Esophagus (tissue), 2 donors: ENCODE measurements around the gene PIGM. TPM values are rescaled to one million over a fixed set of nuclear protein-coding genes. Genes with fewer than 3 reads are reported as not detected.

Source experiments
- H3K27ac ChIP-seq, 2 donors: one replicate each; pipeline ENCODE4 v1.5.1; 2013; ENCODE audit warnings: low read depth in 2 of 2, mild to moderate bottlenecking in 2 of 2, inconsistent platforms in 1 of 2, low read length in 1 of 2, moderate library complexity in 1 of 2
- H3K27me3 ChIP-seq, 2 donors: one replicate each; pipeline ENCODE4 v1.6.1; 2013; ENCODE audit warnings: low read length in 2 of 2, control low read depth in 1 of 2, mild to moderate bottlenecking in 1 of 2; ENCODE audit not compliant: insufficient read depth in 2 of 2, control insufficient read depth in 1 of 2
- H3K36me3 ChIP-seq, 2 donors: one replicate each; pipeline ENCODE4 v1.6.1; 2013; ENCODE audit warnings: low read length in 1 of 2; ENCODE audit not compliant: control insufficient read depth in 2 of 2, insufficient read depth in 2 of 2
- H3K4me1 ChIP-seq, 2 donors: one replicate each; pipeline ENCODE4 v1.6.1; 2013; ENCODE audit warnings: low read length in 1 of 2; ENCODE audit not compliant: control insufficient read depth in 2 of 2, insufficient read depth in 2 of 2
- H3K4me3 ChIP-seq, 2 donors: one replicate each; pipeline ENCODE4 v1.5.1; 2013; ENCODE audit warnings: low read length in 2 of 2, mild to moderate bottlenecking in 2 of 2, low read depth in 1 of 2, moderate library complexity in 1 of 2
- H3K9me3 ChIP-seq, 2 donors: one replicate each; pipeline ENCODE4 v1.6.1; 2013; ENCODE audit warnings: mild to moderate bottlenecking in 2 of 2, low read depth in 1 of 2, low read length in 1 of 2, moderate library complexity in 1 of 2; ENCODE audit not compliant: control insufficient read depth in 2 of 2, insufficient read depth in 1 of 2
- WGBS, 2 donors: extraction: QIAGEN DNeasy Blood & Tissue Kit; methylation state at CpG; one replicate each; pipeline ENCODE4 v1.1.7; 2013; 5-methylcytosine and 5-hydroxymethylcytosine counted together
- polyA plus RNA-seq, 2 donors: library from polyadenylated mRNA; stranded (reverse); fragments of 200-250 nt; gene quantifications; one replicate each; pipeline ENCODE4 v1.2.3, GENCODE V29; 2013
- donor health status: healthy with polysubstance abuse.
- donor health status: Bipolar disorder and iron deficiency.

Gene PIGM
- polyA plus RNA-seq: 1 to 10 TPM; 2.1 TPM

DNA sequence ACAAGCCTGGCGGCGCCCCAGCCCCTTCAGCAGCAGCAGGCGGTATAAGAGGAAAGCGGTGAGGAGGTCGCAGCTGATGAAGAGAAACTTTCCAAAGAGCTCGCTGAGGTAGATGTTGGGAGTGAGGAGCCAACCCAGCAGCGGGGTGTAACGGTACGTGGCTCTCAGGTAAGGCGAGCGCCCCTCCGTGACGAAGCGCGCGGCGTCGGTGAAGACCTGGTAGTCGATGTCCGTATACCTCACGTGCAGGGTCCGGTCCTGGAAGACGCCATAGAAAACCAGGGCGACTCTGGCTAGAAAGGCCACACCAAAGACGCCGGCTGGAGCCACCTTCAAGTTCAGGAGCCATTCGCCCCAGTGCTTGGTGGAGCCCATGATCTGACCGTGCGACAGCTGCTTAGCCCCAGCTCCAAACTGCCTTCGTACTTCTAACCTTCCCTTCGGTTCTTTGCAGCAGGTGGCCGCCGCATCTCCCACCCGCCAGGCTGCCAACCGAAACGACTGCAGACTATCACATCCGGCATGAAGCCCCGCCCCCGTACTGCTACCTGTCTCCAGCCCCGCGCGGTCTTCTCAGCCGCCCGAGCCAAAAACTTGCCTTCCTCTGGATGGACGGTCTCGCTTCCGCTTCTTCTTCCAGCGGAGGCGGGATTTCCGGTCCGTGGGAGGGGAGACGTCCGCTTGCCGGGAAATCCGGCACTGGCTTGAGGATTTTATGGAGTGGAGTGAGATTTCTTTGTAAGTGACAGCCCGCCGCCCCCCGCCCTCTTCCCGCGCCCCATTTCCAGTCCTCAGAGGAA lies at the start of gene PIGM:
TSS of gene PIGM (minus strand) at position 626 of the 800 bp plus-strand sequence. CDS start at position 375, 251 bp downstream.
- Histone ChIP-seq H3K4me3 (peak within 1 kb of the TSS; percentile 74 to 78), H3K9me3 (no peaks in the 10 kb centered on the region), H3K27ac (peak within 1 kb of the TSS; percentile 76 to 81), H3K27me3 (no peaks in the 10 kb centered on the region), H3K4me1 (peaks cover 0 to 4% of the 10 kb centered on the region in 2 donors), H3K36me3 (no peaks in the 10 kb centered on the region)
- 0 to 1% methylated on average over 60 of the region's 60 CpGs for WGBS, 2 donors

DNA sequence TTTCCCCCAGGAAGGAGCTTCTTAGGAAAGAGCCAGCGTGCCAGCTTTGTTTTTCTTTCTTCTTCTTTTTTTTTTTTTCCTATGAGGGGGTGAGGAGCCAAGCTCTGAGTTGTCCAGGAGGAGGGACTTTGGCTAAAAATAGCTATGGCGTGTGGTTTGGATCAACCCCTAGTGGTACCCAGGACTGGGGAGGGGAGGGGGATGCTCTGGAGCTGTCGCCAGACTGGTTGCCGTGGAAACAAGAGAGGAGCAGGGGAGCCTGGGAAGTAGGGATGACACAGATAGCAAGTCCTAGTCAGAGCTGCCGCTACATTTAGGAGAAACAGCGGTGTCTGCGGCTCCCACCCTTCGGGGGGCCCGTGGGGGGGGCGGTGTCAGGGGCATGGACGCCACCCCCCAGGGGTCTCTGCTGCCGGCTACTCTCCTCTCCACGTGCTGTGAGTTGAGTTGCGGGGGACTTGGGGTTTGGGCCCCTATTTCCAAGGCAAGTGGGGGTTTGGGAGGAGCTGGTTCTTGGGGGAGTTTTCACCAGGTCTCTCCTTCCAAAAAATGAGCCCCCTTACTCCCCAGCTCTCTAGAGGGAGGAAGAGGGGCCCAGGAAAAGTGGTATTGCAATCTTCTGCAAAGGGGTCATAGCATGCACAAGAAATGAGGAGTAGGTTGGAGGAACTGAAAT lies 49.6 kb upstream of the PIGM start, which contains the start of gene KCNJ9:
TSS of gene KCNJ9 (plus strand) at position 278 of the 676 bp plus-strand sequence. CDS start 2,493 bp downstream, outside the sequence.
- Histone ChIP-seq H3K27me3 (peaks cover 0 to 2% of the 10 kb centered on the region in 2 donors), H3K9me3 (no peaks in the 10 kb centered on the region), H3K36me3 (no peaks in the 10 kb centered on the region), H3K4me3 (no peak within 1 kb of the TSS), H3K4me1 (peaks cover 0 to 6% of the 10 kb centered on the region in 2 donors), H3K27ac (no peak within 1 kb of the TSS)
- WGBS, 2 donors: 21 to 22% methylated on average over 14 of the region's 14 CpGs

DNA sequence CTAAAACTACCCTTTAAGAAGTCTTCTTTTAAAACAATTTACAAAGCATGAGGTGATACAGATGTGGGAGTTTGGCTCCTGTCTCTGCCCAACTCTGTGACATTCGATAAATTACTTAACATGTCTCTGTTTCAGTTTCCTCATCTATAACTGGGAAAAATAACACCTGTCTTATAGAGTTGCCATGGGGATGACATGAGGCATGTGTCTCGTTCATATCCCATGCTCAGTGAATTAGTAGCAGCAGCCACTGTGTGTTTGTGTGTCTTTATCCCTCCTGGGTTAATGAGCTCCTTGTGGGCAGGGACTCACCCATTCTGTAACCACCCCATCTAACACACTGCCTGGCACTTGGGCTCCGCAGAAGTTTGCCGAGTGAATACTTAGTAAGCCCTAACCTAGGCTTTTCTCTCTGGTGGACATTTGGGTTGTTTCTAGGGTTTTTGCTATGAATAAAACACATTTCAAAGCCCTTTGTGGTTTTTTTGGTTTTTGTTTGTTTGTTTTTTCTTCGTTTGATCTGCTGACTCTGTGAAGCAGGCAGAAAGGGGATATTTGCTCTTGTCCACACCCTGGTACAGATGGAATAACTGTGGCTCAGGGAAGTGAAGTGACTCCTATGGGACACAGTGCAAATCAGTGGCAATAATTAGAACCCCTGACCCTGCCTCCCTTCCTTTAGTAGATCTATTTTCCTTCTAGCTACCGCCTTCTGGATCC lies 48.8 kb upstream of the PIGM start:
- Histone ChIP-seq H3K9me3 (no peaks in the 10 kb centered on the region), H3K4me3 (no peak overlapping the region), H3K36me3 (no peaks in the 10 kb centered on the region), H3K27ac (no peak overlapping the region), H3K27me3 (peaks cover 0 to 2% of the 10 kb centered on the region in 2 donors), H3K4me1 (peaks cover 0 to 6% of the 10 kb centered on the region in 2 donors)
- WGBS, 2 donors: 49 to 50% methylated on average over 6 of the region's 6 CpGs

- H3K27ac ChIP-seq: no peak overlapping the region
- H3K4me1 ChIP-seq: peaks cover 0 to 4% of the 10 kb centered on the region in 2 donors
- H3K27me3 ChIP-seq: peaks cover 0 to 2% of the 10 kb centered on the region in 2 donors
- 67 to 72% methylated on average over 4 of the region's 4 CpGs for WGBS, 2 donors
- no peaks in the 10 kb centered on the region for H3K36me3 ChIP-seq
- H3K9me3 ChIP-seq: no peaks in the 10 kb centered on the region
- no peak overlapping the region for H3K4me3 ChIP-seq
These were observed 47.7 kb upstream of the PIGM start for GRCh38 chr1:160079448-160079847.

- Histone ChIP-seq H3K36me3 (no peaks in the 10 kb centered on the region), H3K4me3 (no peak overlapping the region), H3K27me3 (peaks cover 0 to 2% of the 10 kb centered on the region in 2 donors), H3K9me3 (no peaks in the 10 kb centered on the region), H3K27ac (no peak overlapping the region), H3K4me1 (no peaks in the 10 kb centered on the region)
- 19 to 24% methylated on average over 8 of the region's 8 CpGs for WGBS, 2 donors
These were observed 46.9 kb upstream of the PIGM start for GRCh38 chr1:160078512-160079195.

GRCh38 chr1:160077486-160077885 lies 45.7 kb upstream of the PIGM start:
- Histone ChIP-seq H3K27ac (no peak overlapping the region), H3K4me1 (no peaks in the 10 kb centered on the region), H3K36me3 (no peaks in the 10 kb centered on the region), H3K27me3 (no peaks in the 10 kb centered on the region), H3K4me3 (no peak overlapping the region), H3K9me3 (no peaks in the 10 kb centered on the region)

DNA sequence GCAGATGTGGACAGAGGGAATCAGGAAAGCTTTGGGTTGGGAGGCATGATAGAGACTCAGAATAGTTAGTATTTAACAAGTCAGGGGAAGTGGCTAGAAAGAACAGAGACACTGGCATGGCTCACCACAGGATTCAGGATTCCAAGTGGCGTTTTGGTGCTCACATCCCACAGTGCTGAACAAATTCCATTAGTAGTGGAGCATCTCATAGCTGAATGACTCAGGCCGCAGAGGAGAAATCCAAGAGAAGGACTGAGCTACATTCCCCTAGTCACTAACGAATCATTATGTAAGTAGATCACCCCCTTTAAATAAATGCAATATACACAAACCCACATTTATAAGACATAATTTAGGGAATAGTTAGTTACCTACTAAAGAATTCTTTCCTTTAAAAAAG lies 44.5 kb upstream of the PIGM start:
- Histone ChIP-seq H3K27ac (no peak overlapping the region), H3K27me3 (no peaks in the 10 kb centered on the region), H3K4me1 (no peaks in the 10 kb centered on the region), H3K9me3 (no peaks in the 10 kb centered on the region), H3K4me3 (no peak overlapping the region), H3K36me3 (no peaks in the 10 kb centered on the region)
- WGBS, 2 donors: 81 to 85% methylated on average over 3 of the region's 3 CpGs

GRCh38 chr1:160075836-160076235 lies 44.0 kb upstream of the PIGM start:
- no peaks in the 10 kb centered on the region for H3K27me3 ChIP-seq
- H3K4me3 ChIP-seq: no peak overlapping the region
- H3K36me3 ChIP-seq: no peaks in the 10 kb centered on the region
- H3K9me3 ChIP-seq: no peaks in the 10 kb centered on the region
- no peak overlapping the region for H3K27ac ChIP-seq
- 53 to 63% methylated on average over 2 of the region's 2 CpGs for WGBS, 2 donors
- no peaks in the 10 kb centered on the region for H3K4me1 ChIP-seq

GRCh38 chr1:160074865-160075264 lies 43.1 kb upstream of the PIGM start:
- H3K36me3 ChIP-seq: no peaks in the 10 kb centered on the region
- no peak overlapping the region for H3K4me3 ChIP-seq
- peaks cover 0 to 5% of the 10 kb centered on the region in 2 donors for H3K4me1 ChIP-seq
- H3K27me3 ChIP-seq: no peaks in the 10 kb centered on the region
- H3K9me3 ChIP-seq: no peaks in the 10 kb centered on the region
- whole genome bisulfite sequencing, 2 donors: 55 to 63% methylated on average over 4 of the region's 4 CpGs
- H3K27ac ChIP-seq: no peak overlapping the region
